Adrenal gland (tissue), 5 donors: ENCODE measurements around the gene NUDT5.

Experiments used
- POLR2A ChIP-seq, 2 donors: fragments of 450-650 bp; IDR thresholded peaks; one replicate each; pipeline ENCODE4 v1.6.1; 2017; ENCODE audit warnings: antibody characterized with exemption in 2 of 2, mild to moderate bottlenecking in 2 of 2, moderate library complexity in 1 of 2
- TF ChIP-seq, protein P1 (sequence below), 6 experiments: fragments of 450-650 bp in 4 of 6; fragments of 200-600 bp in 2 of 6; sonication (generic) in 1 of 6; IDR thresholded peaks; 1 replicate in 5 of 6; 2 replicates in 1 of 6; pipeline versions ENCODE4 v1.5.1 to v1.8.0; 2016 to 2021; ENCODE audit warnings: antibody characterized with exemption in 6 of 6, mild to moderate bottlenecking in 2 of 6, moderate library complexity in 1 of 6
- donor health status: DM: no; HTN: no; CAD: no.

DNA sequence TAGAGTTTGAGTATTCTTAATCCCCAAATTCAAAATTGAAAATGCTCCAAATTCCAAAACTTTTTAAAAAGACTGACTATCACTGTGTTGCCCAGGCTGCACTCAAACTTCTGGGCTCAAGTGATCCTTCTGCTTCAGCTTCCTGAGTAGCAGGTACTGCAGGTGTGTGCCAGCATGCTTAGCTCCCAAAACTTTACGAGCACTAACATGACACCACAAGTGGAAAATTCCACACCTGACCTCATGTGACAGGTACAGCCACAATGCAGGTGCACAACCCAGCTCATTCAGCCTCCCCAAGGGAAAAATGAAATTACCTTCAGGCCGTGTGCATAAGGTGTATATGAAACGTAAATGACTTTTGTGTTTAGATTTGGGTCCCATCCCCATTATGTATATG is 16.8 kb upstream of the NUDT5 start:
- TF ChIP-seq, protein P1, sequence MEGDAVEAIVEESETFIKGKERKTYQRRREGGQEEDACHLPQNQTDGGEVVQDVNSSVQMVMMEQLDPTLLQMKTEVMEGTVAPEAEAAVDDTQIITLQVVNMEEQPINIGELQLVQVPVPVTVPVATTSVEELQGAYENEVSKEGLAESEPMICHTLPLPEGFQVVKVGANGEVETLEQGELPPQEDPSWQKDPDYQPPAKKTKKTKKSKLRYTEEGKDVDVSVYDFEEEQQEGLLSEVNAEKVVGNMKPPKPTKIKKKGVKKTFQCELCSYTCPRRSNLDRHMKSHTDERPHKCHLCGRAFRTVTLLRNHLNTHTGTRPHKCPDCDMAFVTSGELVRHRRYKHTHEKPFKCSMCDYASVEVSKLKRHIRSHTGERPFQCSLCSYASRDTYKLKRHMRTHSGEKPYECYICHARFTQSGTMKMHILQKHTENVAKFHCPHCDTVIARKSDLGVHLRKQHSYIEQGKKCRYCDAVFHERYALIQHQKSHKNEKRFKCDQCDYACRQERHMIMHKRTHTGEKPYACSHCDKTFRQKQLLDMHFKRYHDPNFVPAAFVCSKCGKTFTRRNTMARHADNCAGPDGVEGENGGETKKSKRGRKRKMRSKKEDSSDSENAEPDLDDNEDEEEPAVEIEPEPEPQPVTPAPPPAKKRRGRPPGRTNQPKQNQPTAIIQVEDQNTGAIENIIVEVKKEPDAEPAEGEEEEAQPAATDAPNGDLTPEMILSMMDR (IDR thresholded peaks at IDR 0.05): no peak
- no peak for TF ChIP-seq POLR2A (IDR thresholded peaks at IDR 0.05)
